Activated T-cell treated with anti-CD3 and anti-CD28 coated beads, Interleukin-2, amount 50 U/mL, for 4 hours (primary cell): Measurements from ENCODE around the gene GSG1L2. TPM values are rescaled to one million over a fixed set of nuclear protein-coding genes. Genes with fewer than 3 reads are reported as not detected.

Experiments used
- ATAC-seq, 2 donors: fragments of 200-7000 bp; cut with Tn5 transposase; one replicate each; pipeline ENCODE4 v1.10.0; 2021
- DNase-seq: peaks from one replicate; pipeline ENCODE4 v3.0.0-alpha.2; 2020
- H3K27me3 Mint-ChIP-seq: one replicate; pipeline ENCODE4 v1.8.0; 2021; ENCODE audit warnings: low read depth, mixed read lengths
- H3K36me3 Mint-ChIP-seq: one replicate; pipeline ENCODE4 v1.8.0; 2022; ENCODE audit warnings: mixed read lengths; ENCODE audit not compliant: insufficient read depth
- H3K4me1 Mint-ChIP-seq: one replicate; pipeline ENCODE4 v1.8.0; 2021; ENCODE audit warnings: low read depth, mixed read lengths
- H3K4me3 Mint-ChIP-seq: one replicate; pipeline ENCODE4 v1.8.0; 2021; ENCODE audit warnings: mild to moderate bottlenecking, moderate library complexity, mixed read lengths
- H3K9me3 Mint-ChIP-seq: one replicate; pipeline ENCODE4 v1.8.0; 2021; ENCODE audit warnings: mixed read lengths
- total RNA-seq, 3 donors: library from RNA; stranded (reverse); gene quantifications; one replicate each; pipeline ENCODE4 v1.2.1, GENCODE V29; 2021

Gene GSG1L2
- total RNA-seq, 3 donors from 2014 or later = not detected

DNA sequence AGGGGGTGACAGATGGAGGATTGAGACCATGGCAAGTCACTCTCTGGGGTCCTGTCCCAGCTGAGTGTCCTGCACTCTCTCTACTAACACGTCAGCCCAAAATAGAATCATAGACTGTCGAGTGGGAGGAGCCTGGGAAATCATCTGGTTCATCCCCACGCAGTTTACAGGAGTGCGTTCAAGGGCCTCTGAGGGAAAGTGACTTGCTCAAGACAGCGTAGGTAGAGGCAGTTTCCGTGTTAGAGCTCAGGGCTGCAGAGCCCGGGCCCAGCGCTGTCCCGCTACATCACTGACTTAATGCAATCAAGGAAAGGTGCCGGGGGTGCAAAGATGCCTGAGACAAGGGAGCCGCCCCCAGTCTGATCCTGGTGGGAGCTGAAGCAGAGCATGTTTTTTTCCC is 10.3 kb downstream of the GSG1L2 start:
- Mint-ChIP-seq H3K9me3 (no peaks in the 10 kb centered on the region), H3K4me3 (no peak overlapping the region), H3K27me3 (peaks cover under 1% of the 10 kb centered on the region), H3K4me1 (no peaks in the 10 kb centered on the region), H3K36me3 (no peaks in the 10 kb centered on the region)
- no peak for ATAC-seq
- no peak for DNase-seq

DNA sequence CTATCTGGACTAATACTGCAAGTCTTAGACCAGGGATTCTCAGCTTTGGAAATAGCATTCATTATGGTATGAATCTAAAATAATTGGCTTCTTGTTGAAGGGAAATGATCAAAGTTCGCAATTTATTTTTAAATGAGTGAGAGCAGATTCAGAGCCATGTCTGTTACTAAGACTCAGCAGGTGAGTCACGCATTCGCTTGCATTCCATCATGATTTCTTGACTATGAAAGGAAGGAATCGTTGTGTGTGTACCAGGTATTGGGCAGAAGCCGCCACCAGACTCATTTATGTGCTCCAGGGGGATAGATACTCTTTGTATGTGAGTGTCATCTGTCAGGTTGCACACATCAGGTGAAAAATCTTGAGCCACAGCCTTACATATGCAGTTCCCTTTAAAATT is 10.8 kb downstream of the GSG1L2 start:
- ATAC-seq (no peak), DNase-seq (no peak)
- Mint-ChIP-seq H3K9me3 (no peaks in the 10 kb centered on the region), H3K27me3 (peaks cover 3% of the 10 kb centered on the region), H3K36me3 (no peaks in the 10 kb centered on the region), H3K4me3 (no peak overlapping the region), H3K4me1 (no peaks in the 10 kb centered on the region)

DNA sequence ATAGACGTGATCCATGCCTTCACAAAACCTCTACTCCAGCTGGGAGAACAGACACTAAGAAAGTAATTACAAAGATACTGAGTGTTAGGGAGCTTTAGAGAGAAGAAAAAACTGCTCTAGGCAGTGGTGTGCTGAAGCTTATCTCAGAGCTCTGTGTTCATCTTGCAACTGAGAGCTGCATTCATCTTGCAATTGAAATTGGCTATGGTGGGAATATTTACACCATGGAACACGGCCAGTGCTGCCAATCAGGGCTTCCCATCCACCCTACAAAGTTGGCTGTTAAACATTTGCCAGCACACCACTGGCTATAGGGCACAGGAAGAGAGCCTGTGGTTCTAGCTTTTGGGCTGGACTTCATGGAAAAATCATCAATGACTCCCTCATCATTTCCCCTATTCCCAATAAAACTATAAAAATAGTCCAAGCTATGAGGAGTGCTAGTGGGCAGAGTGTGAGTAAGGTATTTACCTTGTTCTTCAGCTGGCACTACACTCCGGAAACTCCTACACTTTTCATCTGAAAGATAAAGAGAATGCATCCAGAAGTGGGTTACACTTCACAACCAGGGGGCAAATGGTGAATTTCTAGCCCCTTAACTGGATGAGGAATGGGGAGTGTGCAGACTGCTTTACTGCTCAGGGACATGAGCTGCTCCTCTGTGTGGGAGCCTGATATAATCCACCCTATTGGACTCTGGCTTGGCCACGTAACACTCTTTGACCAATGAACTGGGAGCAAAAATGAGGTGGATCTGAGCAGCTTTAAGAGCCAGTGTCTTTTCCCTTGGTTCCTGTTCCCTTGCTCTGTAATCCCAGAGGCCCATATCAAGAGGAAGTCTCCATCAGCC is 11.6 kb downstream of the GSG1L2 start:
- DNase-seq = no peak
- no peak overlapping the region for H3K4me3 Mint-ChIP-seq
- no peaks in the 10 kb centered on the region for H3K4me1 Mint-ChIP-seq
- H3K36me3 Mint-ChIP-seq = no peaks in the 10 kb centered on the region
- H3K9me3 Mint-ChIP-seq = no peaks in the 10 kb centered on the region
- no peak for ATAC-seq
- H3K27me3 Mint-ChIP-seq = peaks cover 3% of the 10 kb centered on the region

- Mint-ChIP-seq H3K27me3 (peaks cover 3% of the 10 kb centered on the region), H3K4me1 (no peaks in the 10 kb centered on the region), H3K36me3 (no peaks in the 10 kb centered on the region), H3K4me3 (no peak overlapping the region), H3K9me3 (peaks cover 4% of the 10 kb centered on the region)
- no peak for DNase-seq
- ATAC-seq = no peak
Observed at GRCh38 chr17:9809409-9809808, 12.5 kb downstream of the GSG1L2 start.

- no peak overlapping the region for H3K4me3 Mint-ChIP-seq
- no peak for ATAC-seq
- no peaks in the 10 kb centered on the region for H3K4me1 Mint-ChIP-seq
- no peaks in the 10 kb centered on the region for H3K36me3 Mint-ChIP-seq
- peaks cover 5% of the 10 kb centered on the region for H3K9me3 Mint-ChIP-seq
- H3K27me3 Mint-ChIP-seq = peaks cover 10% of the 10 kb centered on the region
- DNase-seq = no peak
Observed at GRCh38 chr17:9806699-9807098, 15.2 kb downstream of the GSG1L2 start.

GRCh38 chr17:9805769-9806168 is 16.1 kb downstream of the GSG1L2 start:
- no peak for ATAC-seq
- Mint-ChIP-seq H3K27me3 (peaks cover 10% of the 10 kb centered on the region), H3K4me3 (no peak overlapping the region), H3K9me3 (peaks cover 5% of the 10 kb centered on the region), H3K4me1 (no peaks in the 10 kb centered on the region), H3K36me3 (no peaks in the 10 kb centered on the region)
- DNase-seq = no peak

GRCh38 chr17:9802697-9803096 is 19.2 kb downstream of the GSG1L2 start:
- H3K27me3 Mint-ChIP-seq = peaks cover 14% of the 10 kb centered on the region
- DNase-seq (no peak), ATAC-seq (no peak)
- no peak overlapping the region for H3K4me3 Mint-ChIP-seq
- H3K36me3 Mint-ChIP-seq = no peaks in the 10 kb centered on the region
- H3K9me3 Mint-ChIP-seq = peaks cover 5% of the 10 kb centered on the region
- no peaks in the 10 kb centered on the region for H3K4me1 Mint-ChIP-seq

- no peak overlapping the region for H3K4me3 Mint-ChIP-seq
- peaks cover 18% of the 10 kb centered on the region for H3K27me3 Mint-ChIP-seq
- peaks cover 5% of the 10 kb centered on the region for H3K9me3 Mint-ChIP-seq
- no peaks in the 10 kb centered on the region for H3K36me3 Mint-ChIP-seq
- no peaks in the 10 kb centered on the region for H3K4me1 Mint-ChIP-seq
- ATAC-seq (no peak), DNase-seq (no peak)
Observed at GRCh38 chr17:9802294-9802693, 19.6 kb downstream of the GSG1L2 start.

- no peak for DNase-seq
- ATAC-seq = no peak
- Mint-ChIP-seq H3K36me3 (no peaks in the 10 kb centered on the region), H3K9me3 (peaks cover 5% of the 10 kb centered on the region), H3K27me3 (peaks cover 17% of the 10 kb centered on the region), H3K4me3 (no peak overlapping the region), H3K4me1 (no peaks in the 10 kb centered on the region)
Observed at GRCh38 chr17:9801505-9801904, 20.4 kb downstream of the GSG1L2 start.

DNA sequence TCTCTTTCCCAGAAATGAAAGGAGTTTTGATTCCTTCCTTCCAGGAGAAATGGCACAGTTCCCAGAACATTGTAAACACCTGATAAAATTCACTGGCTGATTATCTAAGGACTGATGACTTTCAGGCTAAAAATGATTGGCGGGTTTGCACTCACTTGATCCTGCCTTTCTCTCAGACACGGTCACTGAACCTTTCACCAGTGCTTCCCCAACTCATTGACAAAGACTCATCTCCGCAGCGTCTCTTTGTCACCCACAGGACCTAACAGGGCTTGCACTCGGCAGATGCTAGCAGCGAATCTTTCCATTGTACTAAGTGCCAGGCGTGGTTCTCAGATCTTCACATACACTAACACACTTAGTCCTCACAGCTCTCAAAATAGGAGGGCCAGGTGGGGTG is 23.2 kb downstream of the GSG1L2 start:
- ATAC-seq = no peak
- H3K4me1 Mint-ChIP-seq = no peaks in the 10 kb centered on the region
- peaks cover 17% of the 10 kb centered on the region for H3K27me3 Mint-ChIP-seq

GRCh38 chr17:9798008-9798407 is 23.9 kb downstream of the GSG1L2 start:
- ATAC-seq = no peak
- Mint-ChIP-seq H3K36me3 (no peaks in the 10 kb centered on the region), H3K9me3 (no peaks in the 10 kb centered on the region), H3K4me3 (no peak overlapping the region), H3K27me3 (peaks cover 12% of the 10 kb centered on the region), H3K4me1 (no peaks in the 10 kb centered on the region)
- no peak for DNase-seq

More for the DNA sequence above, 23.2 kb downstream of the GSG1L2 start:
- Mint-ChIP-seq H3K9me3 (no peaks in the 10 kb centered on the region), H3K36me3 (no peaks in the 10 kb centered on the region), H3K4me3 (no peak overlapping the region)
- no peak for DNase-seq

DNA sequence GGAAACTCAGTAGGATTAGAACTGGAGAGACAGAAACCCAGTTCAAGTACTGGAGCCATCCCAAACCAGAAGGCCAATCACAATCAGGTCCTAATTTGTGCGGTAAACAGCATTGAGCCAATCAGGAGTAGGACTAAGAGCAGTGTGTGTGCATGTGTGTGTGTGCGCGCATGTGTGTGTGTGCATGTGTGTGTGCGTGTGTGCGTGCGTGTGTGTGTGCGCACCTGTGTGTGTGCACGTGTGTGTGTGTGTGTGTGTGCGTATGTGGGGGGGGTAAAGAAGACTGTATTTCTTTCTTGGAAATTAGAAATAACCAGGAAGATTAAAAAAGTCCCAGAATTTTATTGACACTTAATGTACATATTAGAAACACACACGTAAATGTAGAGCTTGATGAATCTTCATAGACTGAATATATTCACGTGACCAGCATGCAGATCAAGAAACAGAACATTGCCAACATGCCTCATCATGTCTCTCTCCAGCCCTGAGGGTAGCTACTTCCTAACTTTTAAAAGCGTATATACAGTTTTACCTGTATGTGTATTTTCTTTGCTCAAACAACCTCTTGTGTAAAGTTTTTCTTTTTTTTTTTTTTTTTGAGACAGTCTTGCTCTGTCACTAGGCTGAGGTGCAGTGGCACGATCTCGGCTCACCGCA is 29.6 kb downstream of the GSG1L2 start:
- DNase-seq (no peak), ATAC-seq (no peak)
- Mint-ChIP-seq H3K4me3 (no peak overlapping the region), H3K4me1 (no peaks in the 10 kb centered on the region), H3K27me3 (peaks cover 5% of the 10 kb centered on the region), H3K9me3 (no peaks in the 10 kb centered on the region), H3K36me3 (no peaks in the 10 kb centered on the region)

DNA sequence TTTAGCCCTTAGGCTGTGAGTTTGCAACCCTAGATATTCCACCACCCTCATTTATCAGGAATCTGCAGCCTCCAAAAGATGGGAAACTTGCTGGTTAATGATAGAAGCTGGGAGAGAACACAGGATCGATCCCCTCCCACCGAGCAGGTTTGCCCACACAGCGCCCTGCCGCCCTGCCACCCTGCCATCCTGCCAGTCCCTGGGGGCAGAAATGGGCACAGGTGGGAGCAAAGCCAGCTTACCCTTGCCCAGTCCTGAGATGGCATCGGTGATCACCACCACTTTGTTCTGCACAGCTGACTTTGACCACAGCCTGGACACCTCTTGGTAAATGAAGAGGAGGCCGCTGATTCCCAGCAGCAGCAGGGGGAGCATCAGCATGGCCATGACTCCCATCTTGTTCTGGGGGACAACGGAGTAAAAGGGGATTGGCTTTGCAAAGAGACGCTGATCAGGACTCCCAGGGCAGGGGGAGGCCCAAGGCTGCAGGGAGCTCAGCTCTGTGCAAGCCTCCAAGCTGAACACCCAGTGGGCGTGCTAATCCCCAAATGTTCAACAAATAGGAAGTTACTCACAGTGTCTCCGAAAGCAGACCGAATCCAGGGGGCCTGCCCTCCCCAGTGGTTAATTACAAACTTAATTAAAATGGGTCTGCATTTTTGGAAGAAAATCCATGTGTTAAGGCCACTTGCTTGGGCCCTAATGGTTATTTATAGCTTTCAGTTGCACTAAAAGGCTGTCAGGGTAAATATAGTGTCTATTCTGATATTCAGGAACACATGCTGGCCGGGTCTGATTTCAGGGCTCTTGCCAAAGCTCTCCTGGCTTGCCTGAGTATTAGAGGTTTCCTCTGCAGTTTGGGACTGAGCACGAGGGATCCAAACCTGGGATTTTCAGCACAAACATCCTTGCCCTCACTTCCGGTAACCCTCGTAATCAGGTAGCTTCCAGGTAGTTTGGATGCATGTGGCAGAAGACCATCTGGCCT is 30.7 kb downstream of the GSG1L2 start, which contains the start of gene DHRS7C:
Gene DHRS7C, minus strand, starts transcription at position 704 of the 988 bp plus-strand sequence. Its CDS starts 308 bp downstream, at position 396.
- ATAC-seq (no peak), DNase-seq (no peak)
- Mint-ChIP-seq H3K9me3 (no peaks in the 10 kb centered on the region), H3K4me1 (no peaks in the 10 kb centered on the region), H3K4me3 (no peak within 1 kb of the TSS), H3K27me3 (peaks cover 4% of the 10 kb centered on the region), H3K36me3 (no peaks in the 10 kb centered on the region)

DNA sequence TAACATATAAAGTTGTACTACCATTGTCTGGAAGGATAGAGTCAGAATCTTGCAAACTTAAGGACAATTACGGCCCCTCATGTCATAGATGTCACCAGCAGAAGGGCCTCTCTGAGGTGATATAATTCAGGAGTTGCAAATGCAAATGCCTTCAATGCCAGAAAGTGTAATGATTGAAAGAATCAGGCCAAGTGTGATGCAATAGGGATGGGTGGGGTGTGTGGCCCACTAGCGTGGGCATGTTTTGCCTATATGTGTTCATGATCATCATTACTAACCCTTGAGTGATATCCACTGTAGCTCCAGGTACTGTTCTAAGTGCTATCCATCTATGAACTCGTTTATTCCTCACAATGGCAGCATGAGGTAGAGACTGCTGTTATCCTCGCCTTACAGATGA is 31.6 kb downstream of the GSG1L2 start:
- Mint-ChIP-seq H3K9me3 (no peaks in the 10 kb centered on the region), H3K36me3 (no peaks in the 10 kb centered on the region), H3K27me3 (peaks cover 2% of the 10 kb centered on the region), H3K4me1 (no peaks in the 10 kb centered on the region), H3K4me3 (no peak overlapping the region)
- no peak for DNase-seq
- no peak for ATAC-seq
